ENCODE data around the gene PLSCR5.

DNA sequence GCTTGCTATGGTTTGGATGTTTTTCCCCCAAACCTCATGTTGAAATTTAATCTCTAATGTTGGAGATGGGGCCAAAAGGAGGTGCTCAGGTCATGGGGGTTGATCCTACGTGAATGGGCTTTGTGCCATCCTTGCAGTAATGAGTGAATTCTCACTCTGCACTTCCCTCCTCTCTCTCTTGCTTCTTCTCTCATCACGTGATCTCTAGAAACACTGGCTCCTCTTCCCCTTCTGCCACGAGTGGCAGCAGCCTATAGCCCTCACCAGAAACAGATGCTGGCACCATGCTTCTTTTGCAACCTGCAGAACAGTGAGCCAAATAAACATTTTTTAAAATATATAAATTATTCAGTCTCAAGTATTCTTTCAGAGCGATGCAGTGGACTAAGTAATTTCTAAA lies 47.4 kb downstream of the PLSCR5 start:
- TF ChIP-seq, protein P1, sequence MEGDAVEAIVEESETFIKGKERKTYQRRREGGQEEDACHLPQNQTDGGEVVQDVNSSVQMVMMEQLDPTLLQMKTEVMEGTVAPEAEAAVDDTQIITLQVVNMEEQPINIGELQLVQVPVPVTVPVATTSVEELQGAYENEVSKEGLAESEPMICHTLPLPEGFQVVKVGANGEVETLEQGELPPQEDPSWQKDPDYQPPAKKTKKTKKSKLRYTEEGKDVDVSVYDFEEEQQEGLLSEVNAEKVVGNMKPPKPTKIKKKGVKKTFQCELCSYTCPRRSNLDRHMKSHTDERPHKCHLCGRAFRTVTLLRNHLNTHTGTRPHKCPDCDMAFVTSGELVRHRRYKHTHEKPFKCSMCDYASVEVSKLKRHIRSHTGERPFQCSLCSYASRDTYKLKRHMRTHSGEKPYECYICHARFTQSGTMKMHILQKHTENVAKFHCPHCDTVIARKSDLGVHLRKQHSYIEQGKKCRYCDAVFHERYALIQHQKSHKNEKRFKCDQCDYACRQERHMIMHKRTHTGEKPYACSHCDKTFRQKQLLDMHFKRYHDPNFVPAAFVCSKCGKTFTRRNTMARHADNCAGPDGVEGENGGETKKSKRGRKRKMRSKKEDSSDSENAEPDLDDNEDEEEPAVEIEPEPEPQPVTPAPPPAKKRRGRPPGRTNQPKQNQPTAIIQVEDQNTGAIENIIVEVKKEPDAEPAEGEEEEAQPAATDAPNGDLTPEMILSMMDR (IDR thresholded peaks at IDR 0.05): no peak
- TF ChIP-seq POLR2A (IDR thresholded peaks at IDR 0.05): no peak
